ENCODE results near the gene SSC4D.

The SSC4D gene

DNA sequence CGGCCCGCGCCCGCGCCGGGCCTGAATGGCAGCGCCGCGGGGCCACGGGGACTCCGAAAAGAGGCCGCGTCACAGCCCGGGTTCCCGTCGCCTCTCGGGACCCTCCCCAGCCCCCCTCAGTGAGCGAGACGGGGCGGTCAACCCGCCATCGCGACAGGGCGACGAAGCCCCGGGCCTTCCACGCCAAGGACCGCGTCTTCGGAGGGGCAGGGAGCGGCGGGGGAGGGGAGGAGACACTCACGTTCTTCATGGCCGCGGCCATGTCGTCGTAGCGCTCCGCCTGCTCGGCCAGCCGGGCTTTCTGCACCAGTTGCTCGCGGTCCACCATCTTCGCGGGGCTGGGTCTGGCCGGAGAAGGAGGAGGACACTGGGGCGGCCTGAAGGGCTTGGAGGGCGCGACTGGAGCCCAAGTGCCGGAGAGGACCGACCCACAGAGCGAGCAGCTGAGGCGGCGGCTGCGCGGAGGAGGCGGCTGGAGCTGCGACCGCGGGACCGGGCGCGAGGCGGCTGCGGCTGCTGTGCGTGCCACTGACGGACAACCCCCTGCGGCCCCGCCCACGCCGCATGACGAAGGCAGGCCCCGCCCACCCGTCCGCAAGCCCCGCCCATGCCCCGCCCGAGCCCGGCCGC is 50.9 kb downstream of the SSC4D start, which contains the start of gene YWHAG:
Gene YWHAG (minus strand): TSS at position 511 of the 630 bp plus-strand sequence. CDS start 183 bp downstream, at position 328.
- TF ChIP-seq GATA3 (IDR thresholded peaks at IDR 0.05; ENCODE audit: low read depth, low read length) (no peak), GATA2 (IDR thresholded peaks at IDR 0.05; ENCODE audit: low read depth, low read length) (no peak)

DNA sequence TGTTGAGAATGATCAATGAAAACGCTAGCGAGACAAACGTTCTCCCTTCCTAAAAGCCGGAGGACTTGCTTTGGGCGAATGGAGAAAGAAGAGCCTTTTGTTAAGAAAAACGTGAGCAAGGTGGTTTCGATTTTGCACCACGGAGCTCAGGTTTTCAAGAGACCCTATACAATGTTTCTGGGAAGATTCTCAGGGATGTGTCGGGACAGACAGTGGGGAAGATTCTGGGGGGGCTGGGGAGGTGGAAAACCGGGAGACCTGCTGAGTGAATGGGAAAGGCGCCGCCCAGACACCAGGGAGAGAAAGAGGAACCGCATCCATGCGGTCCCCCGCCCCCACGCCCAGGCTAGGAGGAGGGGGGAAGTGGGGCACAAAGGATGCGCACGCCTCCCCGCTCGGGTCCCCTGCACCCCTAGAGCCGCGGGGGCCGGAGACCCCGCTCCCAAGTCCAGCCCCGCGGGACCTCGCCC is 51.5 kb downstream of the SSC4D start:
- TF ChIP-seq GATA3 (IDR thresholded peaks at IDR 0.05; ENCODE audit: low read depth, low read length) (no peak), GATA2 (IDR thresholded peaks at IDR 0.05; ENCODE audit: low read depth, low read length) (no peak)

DNA sequence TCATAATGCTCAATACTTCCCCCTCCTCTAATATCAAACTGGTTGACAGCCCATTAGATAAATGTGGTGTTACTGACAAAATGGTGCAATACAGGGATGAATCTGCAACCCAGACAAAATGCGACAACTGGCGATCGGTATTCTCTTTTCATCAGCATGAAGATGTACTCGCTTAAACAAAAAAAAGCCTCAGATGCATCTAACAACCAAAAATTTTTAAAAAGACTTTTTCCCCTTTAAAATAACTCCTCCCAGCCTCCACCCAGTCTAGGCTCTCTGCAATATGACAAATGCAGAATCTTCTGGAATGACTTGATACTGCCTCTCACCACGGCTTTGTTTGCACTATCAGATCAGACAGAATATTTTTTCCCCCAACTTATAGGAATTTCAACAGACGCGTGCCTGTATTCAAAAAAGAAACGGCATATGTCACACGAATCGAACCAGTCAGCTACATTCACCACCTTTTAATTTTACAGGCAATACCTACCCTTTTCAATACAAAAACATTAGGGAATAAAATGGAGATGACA is 52.0 kb downstream of the SSC4D start:
- TF ChIP-seq GATA3 (IDR thresholded peaks at IDR 0.05; ENCODE audit: low read depth, low read length) (no peak), GATA2 (IDR thresholded peaks at IDR 0.05; ENCODE audit: low read depth, low read length) (no peak)

DNA sequence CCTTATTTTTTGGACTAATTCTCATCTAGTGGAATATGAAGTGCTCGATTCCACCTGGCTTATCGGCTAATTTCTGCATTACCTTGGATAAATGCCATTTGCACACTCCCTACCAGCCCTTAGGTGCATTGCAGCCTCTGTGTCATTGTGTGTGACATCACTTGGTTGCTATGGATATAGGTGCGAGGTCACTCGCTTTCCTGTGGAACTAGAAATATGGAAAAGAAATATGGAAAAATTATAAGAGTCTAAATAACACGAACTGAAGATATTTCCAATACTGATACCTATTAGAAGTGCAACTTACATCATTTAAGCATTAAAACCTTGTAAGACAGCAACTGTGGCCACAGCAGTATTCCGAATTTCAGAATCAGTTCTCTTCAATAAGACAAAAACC is 52.7 kb downstream of the SSC4D start:
- TF ChIP-seq GATA3 (IDR thresholded peaks at IDR 0.05; ENCODE audit: low read depth, low read length), result no peak

DNA sequence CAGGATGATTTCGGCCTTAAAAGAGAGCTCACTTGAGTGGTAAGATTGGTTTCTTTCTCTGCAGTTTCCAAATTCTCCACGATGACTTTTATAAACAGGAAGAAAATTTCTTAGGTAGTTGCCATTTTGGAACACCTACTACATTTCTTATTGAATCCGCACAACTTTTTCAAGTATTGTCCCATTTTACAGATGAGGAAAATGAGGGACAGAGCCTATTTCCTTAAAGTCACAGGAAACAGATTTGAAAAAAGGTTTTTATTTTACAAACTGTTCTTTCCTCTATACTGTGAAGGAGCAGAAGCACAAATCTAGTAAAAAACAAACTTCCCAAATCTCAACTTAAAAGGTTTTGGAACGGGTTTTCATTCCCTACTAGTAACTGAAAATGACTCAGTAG is 53.4 kb downstream of the SSC4D start:
- TF ChIP-seq GATA3 (IDR thresholded peaks at IDR 0.05; ENCODE audit: low read depth, low read length) (no peak), GATA2 (IDR thresholded peaks at IDR 0.05; ENCODE audit: low read depth, low read length) (no peak)

DNA sequence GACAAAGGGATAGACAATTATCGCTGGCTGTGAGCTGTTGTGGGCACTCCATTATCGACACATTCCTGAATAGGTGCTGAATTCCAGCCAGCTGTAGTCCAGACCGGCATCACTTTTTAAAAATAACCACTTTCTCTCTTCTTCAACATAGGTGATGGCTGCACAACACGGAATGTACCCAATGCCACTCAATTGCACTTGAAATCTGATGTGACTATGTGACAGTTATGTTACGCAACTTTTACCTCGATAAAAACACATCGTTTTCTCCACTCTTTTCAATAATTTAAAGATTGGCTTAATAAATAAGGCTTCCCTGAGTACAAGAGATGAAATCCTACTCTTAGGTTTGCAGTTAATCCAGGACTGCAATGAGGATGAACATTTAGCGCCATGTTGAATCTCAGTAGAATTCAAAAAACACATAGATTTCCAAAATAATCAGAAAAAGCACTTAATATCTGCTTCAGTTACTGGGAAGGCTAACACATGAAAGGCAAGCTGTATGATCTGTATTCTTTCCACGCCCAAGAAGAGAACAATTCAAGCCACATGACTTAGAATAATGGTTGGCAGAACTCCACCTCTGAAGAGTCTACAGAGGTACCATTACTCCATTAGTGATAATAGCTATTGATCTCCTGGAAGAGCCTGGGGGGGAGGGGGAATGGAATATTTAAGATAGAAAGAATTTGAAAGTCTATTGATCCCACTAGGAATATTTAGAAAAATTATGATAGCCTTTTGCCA is 54.3 kb downstream of the SSC4D start:
- TF ChIP-seq GATA2 (IDR thresholded peaks at IDR 0.05; ENCODE audit: low read depth, low read length) (no peak), GATA3 (IDR thresholded peaks at IDR 0.05; ENCODE audit: low read depth, low read length) (no peak)

DNA sequence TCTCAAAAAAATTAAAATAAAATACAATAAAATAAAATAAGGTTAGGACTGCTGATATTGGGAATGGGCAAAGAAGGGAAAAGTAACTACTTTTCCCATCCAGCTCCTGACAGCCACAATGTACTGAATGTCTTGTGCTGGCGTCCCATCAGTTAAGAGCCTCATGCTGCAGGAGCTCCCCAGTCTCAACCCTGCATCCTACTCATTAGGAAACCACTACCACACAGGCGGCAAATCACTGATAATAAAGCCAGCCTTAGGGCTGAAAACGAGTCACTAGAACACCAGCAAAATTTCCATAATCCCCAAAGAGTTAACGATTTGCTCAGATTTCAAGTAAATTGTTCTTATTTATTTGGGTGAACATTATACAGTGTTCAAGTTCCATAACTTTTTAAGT is 55.0 kb downstream of the SSC4D start:
- no peak for TF ChIP-seq GATA3 (IDR thresholded peaks at IDR 0.05; ENCODE audit: low read depth, low read length)
- TF ChIP-seq GATA2 (IDR thresholded peaks at IDR 0.05; ENCODE audit: low read depth, low read length), result no peak

DNA sequence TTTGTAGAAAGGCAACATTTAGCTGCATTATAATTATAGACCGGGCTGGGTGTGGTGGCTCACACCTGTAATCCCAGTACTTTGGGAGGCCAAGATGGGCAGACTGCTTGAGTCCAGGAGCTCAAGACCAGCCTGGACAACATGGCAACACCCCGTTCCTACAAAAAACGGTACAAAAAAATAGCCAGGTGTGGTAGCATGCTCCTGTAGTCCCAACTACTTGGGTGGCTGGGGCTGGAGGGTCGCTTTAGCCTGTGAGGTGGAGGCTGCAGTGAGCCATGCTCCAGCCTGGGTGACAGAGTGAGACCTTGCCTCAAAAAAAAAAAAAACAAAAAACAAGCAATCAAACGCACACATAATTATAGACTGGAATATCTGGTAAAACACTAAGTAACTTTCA is 55.8 kb downstream of the SSC4D start:
- TF ChIP-seq GATA3 (IDR thresholded peaks at IDR 0.05; ENCODE audit: low read depth, low read length) (no peak), GATA2 (IDR thresholded peaks at IDR 0.05; ENCODE audit: low read depth, low read length) (no peak)

DNA sequence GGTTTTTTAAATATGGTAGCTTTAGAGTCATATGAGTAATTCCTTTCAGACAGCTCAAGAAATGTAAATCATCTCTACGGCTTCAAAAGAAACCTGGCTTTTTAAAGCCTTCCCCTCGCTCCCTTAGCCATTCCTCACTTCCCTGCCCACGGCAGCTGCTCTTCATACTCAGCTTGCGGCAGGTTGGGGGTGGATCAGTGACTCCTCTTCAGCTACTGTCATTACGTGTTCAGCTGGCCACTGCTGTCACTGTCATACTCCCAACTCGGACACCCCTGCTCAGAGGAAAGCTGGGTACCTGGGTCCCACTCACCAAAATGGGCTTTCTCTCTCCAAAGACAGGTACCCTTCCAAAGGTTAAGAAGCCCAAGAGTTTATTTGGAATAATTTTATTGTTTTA is 57.3 kb downstream of the SSC4D start:
- TF ChIP-seq GATA2 (IDR thresholded peaks at IDR 0.05; ENCODE audit: low read depth, low read length) (no peak), GATA3 (IDR thresholded peaks at IDR 0.05; ENCODE audit: low read depth, low read length) (no peak)

DNA sequence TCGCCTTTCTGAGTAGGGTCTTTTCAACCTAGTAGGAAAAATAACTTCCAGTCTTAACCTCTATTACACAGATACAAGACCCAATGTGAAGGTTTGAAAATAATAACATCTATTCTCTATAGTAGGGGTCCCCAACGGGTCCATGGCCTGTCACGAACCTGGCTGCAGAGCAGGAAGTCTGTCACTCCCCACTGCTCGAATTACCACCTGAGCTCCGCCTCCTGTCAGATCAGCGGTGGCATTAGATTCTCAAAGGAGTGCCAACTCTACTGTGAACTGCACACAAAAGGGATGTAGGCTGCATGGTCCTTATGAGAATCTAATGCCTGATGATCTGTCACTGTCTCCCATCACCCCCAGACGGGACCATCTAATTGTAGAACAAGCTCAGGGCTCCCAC is 58.1 kb downstream of the SSC4D start:
- TF ChIP-seq GATA2 (IDR thresholded peaks at IDR 0.05; ENCODE audit: low read depth, low read length) (no peak), GATA3 (IDR thresholded peaks at IDR 0.05; ENCODE audit: low read depth, low read length) (no peak)

DNA sequence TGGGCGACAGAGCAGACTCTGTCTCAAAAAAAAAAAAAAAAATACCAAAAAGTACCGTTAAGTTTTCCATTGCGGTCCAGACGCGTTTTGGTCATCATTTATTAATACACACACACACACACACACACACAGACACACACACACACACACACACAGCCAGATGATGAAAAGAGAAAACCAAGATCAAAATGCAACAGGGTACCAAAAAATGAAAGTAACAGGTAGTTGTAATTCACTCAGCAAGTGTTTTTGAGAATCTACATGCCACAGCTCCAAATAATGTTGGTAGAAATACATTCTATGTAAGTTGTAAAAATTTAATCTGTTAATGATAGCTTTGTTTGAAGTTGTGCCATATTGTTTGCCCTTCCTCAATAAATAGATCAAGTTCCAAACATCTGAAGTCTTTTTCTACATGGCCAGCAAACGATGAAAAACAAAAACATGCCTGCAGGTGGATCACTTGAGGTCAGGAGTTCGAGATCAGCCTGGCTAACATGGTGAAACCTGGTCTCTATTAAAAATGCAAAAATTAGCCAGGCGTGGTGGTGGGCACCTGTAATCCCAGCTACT is 60.1 kb downstream of the SSC4D start:
- TF ChIP-seq GATA3 (IDR thresholded peaks at IDR 0.05; ENCODE audit: low read depth, low read length) (no peak), GATA2 (IDR thresholded peaks at IDR 0.05; ENCODE audit: low read depth, low read length) (no peak)

DNA sequence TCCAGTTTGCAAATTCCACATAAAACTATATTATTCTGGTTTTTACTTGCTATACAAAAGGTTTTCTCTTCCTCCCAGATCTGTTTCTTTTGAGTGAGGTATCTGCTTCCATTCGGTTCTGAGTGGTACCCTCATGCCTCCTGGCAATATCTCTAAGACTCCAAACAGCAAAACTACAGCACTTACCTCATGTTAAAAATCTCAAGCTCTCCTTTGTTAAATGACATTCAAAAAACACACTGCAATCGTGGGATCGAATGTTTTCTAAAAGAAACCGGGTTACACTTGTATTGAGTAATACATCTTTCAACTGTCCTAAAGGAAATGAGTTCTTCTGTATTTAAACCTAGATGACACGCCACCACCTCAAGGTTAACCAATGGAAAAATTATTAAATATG is 61.8 kb downstream of the SSC4D start:
- TF ChIP-seq GATA2 (IDR thresholded peaks at IDR 0.05; ENCODE audit: low read depth, low read length) (no peak), GATA3 (IDR thresholded peaks at IDR 0.05; ENCODE audit: low read depth, low read length) (no peak)

DNA sequence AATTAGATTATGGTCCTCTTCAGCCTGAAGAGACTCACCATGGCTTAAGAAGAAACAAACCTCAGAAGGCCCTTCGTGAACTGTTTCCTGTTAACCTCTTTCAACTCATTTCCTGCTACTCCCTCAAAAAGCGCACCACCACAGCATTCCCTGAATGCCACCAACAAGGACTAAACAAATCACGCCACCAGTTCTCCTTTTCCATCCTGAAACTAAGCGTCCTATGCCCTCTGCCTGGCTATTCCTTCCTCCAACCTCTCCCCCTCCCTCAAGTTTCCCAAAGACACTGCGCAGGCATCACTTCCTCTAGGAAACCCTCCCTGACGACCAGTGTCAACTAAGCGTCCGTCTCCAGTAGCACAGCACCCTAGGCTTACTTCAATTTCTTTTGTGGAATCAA is 62.7 kb downstream of the SSC4D start:
- TF ChIP-seq GATA3 (IDR thresholded peaks at IDR 0.05; ENCODE audit: low read depth, low read length) (no peak), GATA2 (IDR thresholded peaks at IDR 0.05; ENCODE audit: low read depth, low read length) (no peak)

DNA sequence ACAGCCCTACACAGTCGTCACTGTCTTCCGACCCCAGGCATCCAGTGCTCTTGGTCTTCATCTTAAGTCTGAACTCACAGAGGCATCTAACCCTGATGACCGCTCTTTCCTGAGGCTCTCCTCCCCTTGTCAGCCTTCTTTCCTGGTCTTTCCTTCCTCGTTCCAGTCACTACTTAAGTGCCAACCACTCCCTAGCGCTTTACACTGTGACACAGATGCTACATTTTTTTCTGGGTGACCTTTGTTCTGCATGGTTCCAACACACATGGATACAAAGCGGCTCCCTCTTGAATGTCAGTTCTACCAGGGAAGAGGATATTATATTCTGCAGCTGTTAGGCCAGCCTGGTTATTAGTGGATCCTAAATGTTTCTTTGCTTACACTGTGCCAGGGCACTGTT is 63.4 kb downstream of the SSC4D start:
- TF ChIP-seq GATA3 (IDR thresholded peaks at IDR 0.05; ENCODE audit: low read depth, low read length) (no peak), GATA2 (IDR thresholded peaks at IDR 0.05; ENCODE audit: low read depth, low read length) (no peak)

DNA sequence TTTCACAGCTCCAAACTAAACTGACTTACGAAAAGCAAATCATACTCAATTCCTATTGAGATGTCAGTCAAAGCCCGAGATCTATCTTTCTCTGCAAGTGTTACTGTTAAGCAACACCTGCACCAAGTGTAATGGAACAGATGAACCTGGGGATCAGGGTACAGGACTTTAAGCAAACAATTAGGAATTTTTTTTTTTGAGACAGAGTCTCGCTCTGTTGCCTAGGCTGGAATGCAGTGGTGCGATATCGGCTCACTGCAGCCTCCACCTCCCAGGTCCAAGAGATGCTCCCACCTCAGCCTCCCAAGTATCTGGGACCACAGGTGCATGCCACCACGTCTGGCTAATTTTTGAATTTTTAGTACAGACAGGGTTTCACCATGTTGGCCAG is 65.6 kb downstream of the SSC4D start:
- TF ChIP-seq GATA2 (IDR thresholded peaks at IDR 0.05; ENCODE audit: low read depth, low read length) (no peak), GATA3 (IDR thresholded peaks at IDR 0.05; ENCODE audit: low read depth, low read length) (no peak)

All from SH-SY5Y (cell line).